Panc1 (cell line): ENCODE measurements around the gene EIF5A.

Experiments used
- REST ChIP-seq, 2 experiments: IDR thresholded peaks; 2 replicates each; pipeline ENCODE4 v1.6.1; 2011 to 2012; ENCODE audit warnings: low read depth in 2 of 2, control low read depth in 1 of 2, low read length in 1 of 2, mild to moderate bottlenecking in 1 of 2, moderate library complexity in 1 of 2; ENCODE audit not compliant: insufficient read depth in 1 of 2
- SIN3A ChIP-seq: IDR thresholded peaks from 2 replicates; pipeline ENCODE4 v1.6.1; 2012; ENCODE audit warnings: low read depth, mild to moderate bottlenecking, low read length, moderate library complexity, borderline replicate concordance; ENCODE audit not compliant: insufficient read depth
- TF ChIP-seq, protein P1 (sequence below): fragments of 450-650 bp; IDR thresholded peaks from 2 replicates; pipeline ENCODE4 v1.5.1; 2017; ENCODE audit warnings: mild to moderate bottlenecking

GRCh38 chr17:7352503-7352889 lies 45.1 kb downstream of the EIF5A start:
- TF ChIP-seq, protein P1, sequence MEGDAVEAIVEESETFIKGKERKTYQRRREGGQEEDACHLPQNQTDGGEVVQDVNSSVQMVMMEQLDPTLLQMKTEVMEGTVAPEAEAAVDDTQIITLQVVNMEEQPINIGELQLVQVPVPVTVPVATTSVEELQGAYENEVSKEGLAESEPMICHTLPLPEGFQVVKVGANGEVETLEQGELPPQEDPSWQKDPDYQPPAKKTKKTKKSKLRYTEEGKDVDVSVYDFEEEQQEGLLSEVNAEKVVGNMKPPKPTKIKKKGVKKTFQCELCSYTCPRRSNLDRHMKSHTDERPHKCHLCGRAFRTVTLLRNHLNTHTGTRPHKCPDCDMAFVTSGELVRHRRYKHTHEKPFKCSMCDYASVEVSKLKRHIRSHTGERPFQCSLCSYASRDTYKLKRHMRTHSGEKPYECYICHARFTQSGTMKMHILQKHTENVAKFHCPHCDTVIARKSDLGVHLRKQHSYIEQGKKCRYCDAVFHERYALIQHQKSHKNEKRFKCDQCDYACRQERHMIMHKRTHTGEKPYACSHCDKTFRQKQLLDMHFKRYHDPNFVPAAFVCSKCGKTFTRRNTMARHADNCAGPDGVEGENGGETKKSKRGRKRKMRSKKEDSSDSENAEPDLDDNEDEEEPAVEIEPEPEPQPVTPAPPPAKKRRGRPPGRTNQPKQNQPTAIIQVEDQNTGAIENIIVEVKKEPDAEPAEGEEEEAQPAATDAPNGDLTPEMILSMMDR: peak; percentile 62
- TF ChIP-seq REST (IDR thresholded peaks at IDR 0.05; ENCODE audit: insufficient read depth in 1 of 2, low read depth in 2 of 2, low read length in 1 of 2) (no peak), SIN3A (no peak)
